Smooth muscle cell (in vitro differentiated cells): Measurements from ENCODE around the gene APOH. TPM values are rescaled to one million over a fixed set of nuclear protein-coding genes. Genes with fewer than 3 reads are reported as not detected.

Experiments used
- DNase-seq: peaks from one replicate; lab custom pipeline; 2025; ENCODE audit not compliant: unreplicated experiment; lab: John Stamatoyannopoulos, UW
- H2AFZ ChIP-seq: fragments of 200-600 bp; sonication (generic); 2 replicates; pipeline ENCODE4 v1.6.0; 2016; ENCODE audit warnings: antibody characterized with exemption, low read depth, mild to moderate bottlenecking
- H3F3A ChIP-seq: fragments of 200-600 bp; sonication (generic); 2 replicates; pipeline ENCODE4 v1.6.0; 2017; ENCODE audit warnings: antibody characterized with exemption, low read depth
- H3K27ac ChIP-seq: fragments of 200-600 bp; sonication (generic); 2 replicates; pipeline ENCODE4 v1.5.1; 2016; ENCODE audit warnings: low read depth, mild to moderate bottlenecking
- H3K27me3 ChIP-seq: fragments of 200-600 bp; sonication (generic); 2 replicates; pipeline ENCODE4 v1.6.1; 2016; ENCODE audit warnings: low read depth, mild to moderate bottlenecking
- H3K36me3 ChIP-seq: fragments of 200-600 bp; sonication (generic); 2 replicates; pipeline ENCODE4 v1.5.1; 2016; ENCODE audit warnings: low read depth
- H3K4me1 ChIP-seq: fragments of 200-600 bp; sonication (generic); 2 replicates; pipeline ENCODE4 v1.5.1; 2016; ENCODE audit warnings: low read depth
- H3K4me2 ChIP-seq: fragments of 200-600 bp; sonication (generic); 2 replicates; pipeline ENCODE4 v1.6.0; 2016; ENCODE audit warnings: mild to moderate bottlenecking
- H3K4me3 ChIP-seq: fragments of 200-600 bp; sonication (generic); 2 replicates; pipeline ENCODE4 v1.5.1; 2016; ENCODE audit warnings: mild to moderate bottlenecking
- H3K79me2 ChIP-seq: fragments of 200-600 bp; sonication (generic); 2 replicates; pipeline ENCODE4 v1.6.0; 2016; ENCODE audit warnings: low read depth, mild to moderate bottlenecking
- H3K9ac ChIP-seq: fragments of 200-600 bp; sonication (generic); 2 replicates; pipeline ENCODE4 v1.6.0; 2016; ENCODE audit warnings: low read depth
- H3K9me3 ChIP-seq: fragments of 200-600 bp; sonication (generic); replicated peaks from 2 replicates; pipeline ENCODE4 v1.5.1; 2016; ENCODE audit warnings: low read depth
- H4K20me1 ChIP-seq: fragments of 200-600 bp; sonication (generic); 2 replicates; pipeline ENCODE4 v1.6.0; 2016; ENCODE audit warnings: low read depth
- CTCF ChIP-seq: fragments of 200-600 bp; sonication (generic); IDR thresholded peaks from 2 replicates; pipeline ENCODE4 v1.5.1; 2017; ENCODE audit warnings: borderline replicate concordance, mild to moderate bottlenecking, antibody characterized with exemption; ENCODE audit not compliant: insufficient read depth, poor library complexity, severe bottlenecking
- WGBS: methylation state at CpG from one replicate; pipeline ENCODE4 v1.1.7; 2016; ENCODE audit warnings: low lambda C conversion rate; 5-methylcytosine and 5-hydroxymethylcytosine counted together
- polyA plus RNA-seq: library from polyadenylated mRNA; unstranded; fragments of >200 nt; fragmentation: Nextera tagmentation; extraction: Ambion mirVana; gene quantifications from 2 replicates; pipeline ENCODE4 v1.2.1, GENCODE V29; 2016
- total RNA-seq: library from RNA; depleted of rRNA; stranded (reverse); fragments of >200 nt; gene quantifications from 2 replicates; pipeline ENCODE4 v1.2.3, GENCODE V29; 2014

APOH gene
- total and polyA plus RNA-seq, 2 experiments from 2014 or later: not detected

- H3K79me2 ChIP-seq: no peaks in the 10 kb centered on the region
- no peak overlapping the region for H3K4me2 ChIP-seq
- H3K27ac ChIP-seq: no peak overlapping the region
- peaks cover 20% of the 10 kb centered on the region for H3K36me3 ChIP-seq
- TF ChIP-seq CTCF: no peak
- no peaks in the 10 kb centered on the region for H3F3A ChIP-seq
- no peak overlapping the region for H2AFZ ChIP-seq
- H3K4me3 ChIP-seq: no peak overlapping the region
- no peaks in the 10 kb centered on the region for H3K9me3 ChIP-seq
- 98% methylated on average over 4 of the region's 4 CpGs for WGBS
- no peaks in the 10 kb centered on the region for H3K4me1 ChIP-seq
- no peaks in the 10 kb centered on the region for H3K27me3 ChIP-seq
- H4K20me1 ChIP-seq: no peaks in the 10 kb centered on the region
- no peak for DNase-seq
- H3K9ac ChIP-seq: no peak overlapping the region
Measured at GRCh38 chr17:66178642-66179041, 50.6 kb downstream of the APOH start.

GRCh38 chr17:66177048-66177447 lies 52.2 kb downstream of the APOH start:
- Histone ChIP-seq H2AFZ (no peak overlapping the region), H3K79me2 (no peaks in the 10 kb centered on the region), H3K27ac (no peak overlapping the region), H3K4me2 (no peak overlapping the region), H3K4me1 (no peaks in the 10 kb centered on the region), H3K4me3 (no peak overlapping the region), H4K20me1 (no peaks in the 10 kb centered on the region), H3F3A (no peaks in the 10 kb centered on the region), H3K36me3 (peaks cover 13% of the 10 kb centered on the region), H3K9me3 (no peaks in the 10 kb centered on the region), H3K9ac (no peak overlapping the region), H3K27me3 (no peaks in the 10 kb centered on the region)
- no peak for TF ChIP-seq CTCF
- DNase-seq: no peak

- Histone ChIP-seq H3K79me2 (no peaks in the 10 kb centered on the region), H3K27ac (no peak overlapping the region), H3K36me3 (peaks cover 12% of the 10 kb centered on the region), H3K4me1 (no peaks in the 10 kb centered on the region), H3F3A (no peaks in the 10 kb centered on the region), H3K27me3 (no peaks in the 10 kb centered on the region), H3K9ac (no peak overlapping the region), H3K4me2 (no peak overlapping the region), H4K20me1 (no peaks in the 10 kb centered on the region), H3K4me3 (no peak overlapping the region), H2AFZ (no peak overlapping the region), H3K9me3 (no peaks in the 10 kb centered on the region)
- no peak for TF ChIP-seq CTCF
- 96% methylated on average over 1 of the region's 1 CpG for WGBS
- no peak for DNase-seq
Measured at GRCh38 chr17:66175892-66176291, 53.3 kb downstream of the APOH start.

- Histone ChIP-seq H3K9ac (no peak overlapping the region), H2AFZ (no peak overlapping the region), H3F3A (no peaks in the 10 kb centered on the region), H3K27me3 (no peaks in the 10 kb centered on the region), H3K4me1 (no peaks in the 10 kb centered on the region), H3K27ac (no peak overlapping the region), H3K4me3 (no peak overlapping the region), H4K20me1 (no peaks in the 10 kb centered on the region), H3K79me2 (no peaks in the 10 kb centered on the region), H3K4me2 (no peak overlapping the region), H3K36me3 (peaks cover 6% of the 10 kb centered on the region), H3K9me3 (no peaks in the 10 kb centered on the region)
- no peak for TF ChIP-seq CTCF
- WGBS: 69% methylated on average over 2 of the region's 2 CpGs
- DNase-seq: no peak
Measured at GRCh38 chr17:66172691-66173223, 56.5 kb downstream of the APOH start.
